HUDEP-2 (cell line): ENCODE results near the gene ZNF555.
"Not testable (repeated sequence)": the region's sequence is repeated elsewhere in the genome, so short reads cannot be mapped to it uniquely, and the experiment has no call there.

Experiments used
- DNase-seq, 76 experiments: peaks; one replicate each; lab custom pipeline; 2025; ENCODE audit not compliant: unreplicated experiment in 76 of 76; lab: John Stamatoyannopoulos, UW

Gene ZNF555

GRCh38 chr19:2865334-2866100 lies 24.2 kb downstream of the ZNF555 start:
- DNase-seq: no peak

GRCh38 chr19:2866495-2867024 lies 25.3 kb downstream of the ZNF555 start:
- no peak for DNase-seq

DNA sequence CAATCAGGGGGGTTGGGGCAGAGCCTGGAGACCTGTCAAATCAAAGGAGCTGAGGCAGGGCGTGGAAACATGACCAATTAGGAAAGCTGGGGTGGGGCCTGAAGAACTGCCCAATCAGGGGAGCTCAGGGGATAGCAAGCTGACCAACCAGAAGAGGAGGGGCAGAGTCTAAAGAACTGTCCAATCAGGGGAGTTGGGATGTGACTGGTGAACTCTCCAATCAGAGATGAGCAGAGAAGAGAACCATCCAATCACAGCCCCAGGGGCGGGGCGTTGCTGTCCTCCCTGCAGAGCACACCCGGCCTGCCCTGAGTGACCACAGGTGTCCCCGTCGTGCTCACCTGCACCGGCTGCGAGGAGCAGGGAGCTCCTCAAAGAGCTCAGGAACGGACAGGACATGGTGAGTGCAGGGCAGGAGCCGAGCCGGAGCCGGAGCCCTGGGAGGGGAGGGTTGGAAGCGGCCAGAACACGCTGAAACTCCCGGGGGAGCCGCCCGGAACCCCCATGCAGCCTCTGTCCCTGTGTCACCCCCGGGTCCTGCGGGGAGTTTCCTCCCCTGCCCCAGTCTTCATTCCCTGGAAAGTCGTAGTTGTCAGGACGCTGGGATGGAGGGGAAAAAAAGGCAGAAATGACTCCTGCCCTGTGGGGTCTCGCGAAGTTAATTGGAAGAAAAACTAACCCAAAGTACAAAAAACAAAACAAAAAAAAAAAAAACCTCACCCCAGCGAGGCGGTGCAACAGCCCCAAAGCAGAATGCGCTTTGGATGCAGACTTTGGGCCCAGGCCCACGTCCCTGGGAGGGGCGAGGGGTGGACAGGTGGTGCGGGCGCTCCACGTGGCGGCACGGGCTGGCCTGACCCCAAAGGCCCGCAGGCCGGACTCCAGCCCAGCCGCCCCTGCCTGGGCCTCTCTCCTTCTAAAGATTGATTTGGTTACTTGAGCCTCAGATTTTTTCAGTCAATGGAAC lies 26.0 kb downstream of the ZNF555 start, which contains the start of gene ZNF556:
Gene ZNF556 (plus strand): TSS at position 311 of the 967 bp plus-strand sequence. CDS start 87 bp downstream, at position 398.
- DNase-seq: no peak

DNA sequence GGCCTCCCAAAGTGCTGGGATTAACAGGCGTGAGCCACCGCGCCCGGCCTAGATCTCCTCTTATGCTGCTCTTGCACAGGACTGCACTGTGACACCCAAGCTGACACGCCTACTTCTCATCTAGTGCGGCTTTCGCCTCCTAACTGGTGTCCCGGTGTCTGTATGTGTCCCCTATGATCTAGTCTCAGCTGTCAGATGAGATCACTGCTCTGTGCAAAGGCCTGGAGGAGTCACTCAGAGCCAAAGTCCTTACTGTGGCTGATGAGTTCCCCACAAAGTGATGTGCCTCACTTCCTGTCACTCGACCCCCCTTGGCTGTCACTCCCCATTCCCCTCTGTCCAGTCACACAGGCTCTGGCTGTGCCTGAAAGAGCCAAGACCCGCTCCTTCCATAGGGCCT lies 28.3 kb downstream of the ZNF555 start:
- DNase-seq: no peak

- DNase-seq: peak in 2 of 76 experiments; percentile 8
These were observed 30.9 kb downstream of the ZNF555 start for GRCh38 chr19:2872175-2872574.

DNA sequence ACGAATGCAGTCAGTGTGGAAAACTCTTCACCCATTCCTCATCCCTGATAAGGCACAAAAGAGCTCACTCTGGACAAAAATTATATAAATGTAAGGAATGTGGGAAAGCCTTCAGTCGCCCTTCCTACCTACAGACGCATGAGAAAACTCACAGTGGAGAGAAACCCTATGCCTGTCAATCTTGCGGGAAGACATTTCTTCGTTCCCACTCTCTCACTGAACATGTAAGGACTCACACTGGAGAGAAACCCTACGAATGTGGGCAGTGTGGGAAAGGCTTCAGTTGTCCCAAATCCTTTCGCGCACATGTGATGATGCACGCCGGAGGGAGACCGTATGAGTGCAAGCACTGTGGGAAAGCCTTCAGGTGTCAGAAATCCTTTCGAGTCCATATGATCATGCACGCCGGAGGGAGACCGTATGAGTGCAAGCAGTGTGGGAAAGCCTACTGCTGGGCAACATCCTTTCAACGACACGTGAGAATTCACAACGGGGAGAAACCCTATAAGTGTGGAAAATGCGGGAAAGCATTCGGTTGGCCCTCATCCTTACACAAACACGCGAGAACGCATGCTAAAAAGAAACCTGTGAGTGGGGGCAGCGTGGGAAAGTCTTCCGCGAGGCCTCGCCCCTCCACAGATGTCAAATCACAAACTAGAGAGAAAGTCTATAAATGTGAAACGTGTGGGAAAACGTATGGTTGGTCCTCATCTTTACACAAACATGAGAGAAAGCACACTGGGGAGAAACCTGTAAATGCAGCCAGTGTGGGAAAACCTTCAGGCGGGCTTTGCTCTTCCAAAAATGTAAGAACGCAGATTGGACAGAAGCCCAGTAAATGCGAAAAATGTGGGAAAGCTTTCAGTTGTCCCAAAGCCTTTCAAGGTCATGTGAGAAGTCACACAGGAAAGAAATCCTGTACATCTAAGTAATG lies 36.4 kb downstream of the ZNF555 start:
- no peak for DNase-seq

DNA sequence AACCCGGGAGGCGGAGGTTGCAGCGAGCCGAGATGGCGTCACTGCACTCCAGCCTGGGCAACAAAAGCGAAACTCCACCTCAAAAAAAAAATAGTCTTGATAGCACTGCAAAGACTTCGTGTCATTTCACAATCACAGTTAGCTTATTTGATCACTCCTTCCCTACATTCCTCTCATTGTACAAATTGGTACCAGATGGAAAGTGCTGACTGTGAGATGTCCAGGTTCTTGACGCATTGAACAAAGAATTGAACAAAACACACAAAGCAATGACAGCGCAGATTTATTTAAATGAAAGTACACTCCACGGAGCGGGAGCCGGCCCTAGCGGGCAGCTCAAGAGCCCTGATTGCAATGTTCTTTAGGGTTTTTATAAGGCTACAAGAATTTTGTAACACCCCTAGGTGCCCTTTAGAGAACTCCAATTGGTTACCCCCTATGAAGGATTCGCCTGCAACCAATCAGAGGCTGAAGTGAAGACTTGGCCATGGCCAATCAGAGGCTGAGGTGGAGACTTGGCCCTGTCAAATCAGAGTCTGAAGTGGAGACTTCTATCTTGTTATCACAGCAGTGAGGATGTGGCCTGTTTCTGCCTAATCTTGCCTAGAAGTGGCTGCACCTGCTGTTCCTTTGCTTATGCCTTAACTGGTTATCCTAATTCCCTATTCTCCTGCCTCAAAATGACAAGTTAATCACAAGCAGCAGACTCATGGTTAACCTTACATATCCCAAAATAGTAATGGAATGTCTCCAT lies 42.6 kb downstream of the ZNF555 start:
- DNase-seq: no peak

GRCh38 chr19:2885736-2886135 lies 44.5 kb downstream of the ZNF555 start:
- DNase-seq: no peak

DNA sequence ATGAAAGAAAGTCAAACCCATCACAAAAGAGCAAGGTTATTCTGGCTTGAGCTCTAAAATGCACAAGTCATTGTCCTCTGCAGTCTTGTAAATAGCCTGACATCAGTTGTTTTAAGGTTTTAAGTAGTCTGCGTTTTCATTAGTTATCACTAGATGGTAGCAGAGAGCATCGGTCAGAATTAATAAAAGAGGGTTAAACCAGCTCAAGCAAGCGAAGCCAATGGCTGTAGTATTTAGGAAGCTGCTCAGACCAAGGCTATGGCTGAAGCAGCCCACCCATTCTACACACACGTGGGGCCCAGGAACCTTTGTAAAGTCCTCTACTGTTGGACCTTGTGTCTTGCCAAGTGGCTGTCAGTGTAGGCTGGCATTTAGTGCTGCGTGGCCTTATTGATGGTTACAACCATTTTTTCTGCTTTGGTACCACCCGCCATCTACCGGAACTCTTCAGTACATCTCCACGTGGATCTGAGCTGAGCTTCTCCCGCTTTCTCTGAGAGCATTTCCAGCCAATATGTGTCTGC lies 46.2 kb downstream of the ZNF555 start:
- DNase-seq: peak in 28 of 76 experiments; percentile 11 to 72 (median 34)

DNA sequence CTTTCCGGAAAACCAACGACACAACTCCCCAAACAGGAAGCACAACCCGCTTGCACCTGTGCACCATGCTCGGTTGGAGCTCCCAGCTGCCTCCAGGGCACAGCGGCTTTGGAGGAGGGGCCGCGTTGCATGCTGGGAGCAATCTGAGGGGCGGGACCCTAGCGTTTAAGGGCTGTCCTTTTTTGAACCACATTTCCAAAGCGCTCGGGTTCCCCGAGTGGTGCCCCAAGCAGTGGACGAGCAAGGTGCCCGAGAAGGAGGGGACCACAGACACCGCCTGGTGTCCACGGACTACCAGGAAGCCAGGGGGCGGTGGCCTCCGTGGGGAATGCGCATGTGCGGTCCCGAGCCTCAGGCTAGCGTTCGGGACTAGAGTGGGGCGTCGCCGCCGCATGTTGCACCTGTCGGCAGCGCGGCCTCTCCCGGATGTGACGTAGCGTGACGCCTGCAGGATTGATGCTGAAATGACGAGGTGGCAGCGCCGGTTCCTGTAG lies 47.5 kb downstream of the ZNF555 start:
- peak in 5 of 76 experiments; percentile 18 to 56 (median 26) for DNase-seq

DNA sequence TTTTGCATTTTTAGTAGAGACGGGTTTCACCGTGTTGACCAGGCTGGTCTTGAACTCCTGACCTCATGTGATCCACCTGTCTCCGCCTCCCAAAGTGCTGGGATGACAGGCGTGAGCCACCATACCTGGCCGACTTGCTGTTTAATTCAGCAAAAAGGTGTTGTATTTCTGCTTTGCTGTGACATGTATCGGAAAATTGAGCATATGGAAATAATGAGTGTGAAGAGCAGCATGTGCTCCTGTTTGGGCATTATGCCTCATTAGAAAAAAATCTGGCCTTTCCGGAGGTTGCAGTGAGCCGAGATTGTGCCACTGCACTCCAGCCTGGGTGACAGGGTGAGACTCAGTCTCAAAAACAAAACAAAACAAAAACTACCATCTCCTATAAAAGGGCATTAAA lies 49.3 kb downstream of the ZNF555 start:
- DNase-seq: not testable (repeated sequence)

DNA sequence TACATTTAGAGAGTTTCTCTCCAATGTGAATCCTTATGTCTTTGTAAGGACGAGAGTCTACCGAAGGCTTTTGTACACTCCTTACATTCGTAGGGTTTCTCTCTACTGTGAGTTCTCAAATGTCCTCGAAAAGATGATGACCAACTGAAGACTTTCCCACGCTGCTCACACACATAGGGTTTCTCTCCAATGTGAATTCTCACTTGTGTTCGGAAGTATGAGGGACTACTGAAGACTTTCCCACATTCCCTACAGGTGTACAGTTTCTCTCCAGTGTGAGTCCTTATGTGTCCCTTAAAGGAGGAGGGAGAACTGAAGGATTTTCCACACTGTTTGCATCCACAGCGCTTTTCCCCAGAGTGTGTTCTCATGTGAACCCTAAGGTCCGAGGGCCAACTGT lies 55.4 kb downstream of the ZNF555 start:
- no peak for DNase-seq

- peak; percentile 73 to 100 (median 99) for DNase-seq
These were observed 59.3 kb downstream of the ZNF555 start, which contains the start of gene ZNF57 for GRCh38 chr19:2900296-2901252. TSS of gene ZNF57 (plus strand) at chr19:2900928. CDS start at chr19:2901046, 118 bp downstream.

- DNase-seq: no peak
These were observed 61.4 kb downstream of the ZNF555 start for GRCh38 chr19:2902590-2903218.

DNA sequence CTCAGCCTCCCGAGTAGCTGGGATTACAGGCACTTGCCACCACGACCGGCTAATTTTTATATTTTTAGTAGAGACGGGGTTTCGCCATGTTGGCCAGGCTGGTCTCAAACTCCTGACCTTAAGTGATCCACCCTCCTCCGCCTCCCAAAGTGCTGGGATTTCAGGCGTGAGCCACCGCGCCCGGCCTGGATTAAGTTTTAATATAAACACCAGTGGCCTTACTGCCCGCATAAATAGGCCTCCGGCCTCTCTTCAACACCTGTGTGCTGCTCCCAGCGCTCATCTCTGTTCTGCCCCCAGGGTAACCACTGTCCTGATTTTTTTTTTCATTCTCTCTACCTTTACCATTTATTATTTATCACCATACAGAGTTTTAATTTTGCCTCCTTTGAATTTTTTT lies 62.1 kb downstream of the ZNF555 start:
- not testable (repeated sequence) for DNase-seq

GRCh38 chr19:2905918-2906519 lies 64.7 kb downstream of the ZNF555 start:
- no peak for DNase-seq
